ENCODE measurements around the gene PPARG. TPM values are rescaled to one million over a fixed set of nuclear protein-coding genes. Genes with fewer than 3 reads are reported as not detected.

The PPARG gene
- total RNA-seq, 1 experiment from 2014 or later = 7.1 TPM

GRCh38 chr3:12470111-12470510 lies 181.2 kb downstream of the PPARG start:
- peak; percentile 15 for DNase-seq (ENCODE audit: unreplicated experiment)
- Mint-ChIP-seq H3K4me1 (ENCODE audit: insufficient read depth, unreplicated experiment) (peaks cover 11% of the 10 kb centered on the region), H3K27ac (ENCODE audit: low read depth, unreplicated experiment) (no peak overlapping the region), H3K36me3 (ENCODE audit: insufficient read depth, unreplicated experiment) (no peaks in the 10 kb centered on the region), H3K4me3 (ENCODE audit: unreplicated experiment) (no peak overlapping the region), H3K9me3 (ENCODE audit: unreplicated experiment) (no peaks in the 10 kb centered on the region), H3K27me3 (ENCODE audit: insufficient read depth, unreplicated experiment) (no peaks in the 10 kb centered on the region)
- intact Hi-C loops (cut with micrococcal nuclease) = loop anchor here (5.0 kb wide), 1 partner anchor 118 kb away; no protein-coding TSS in a partner anchor
- POLR2A ChIA-PET = no interaction called here
- no TSS peak for BruUV-seq (replicated peaks)
- TF ChIP-seq CTCF (IDR thresholded peaks at IDR 0.05; ENCODE audit: unreplicated experiment) = no peak
- CTCF ChIA-PET = interaction anchor here (0.7 to 3.5 kb wide), 13 partner anchors 10 to 378 kb away, joined by 3 to 19 read pairs (median 4); no protein-coding TSS in a partner anchor

- no peaks in the 10 kb centered on the region for H3K36me3 Mint-ChIP-seq (ENCODE audit: insufficient read depth, unreplicated experiment)
- H3K27ac Mint-ChIP-seq (ENCODE audit: low read depth, unreplicated experiment) = peak overlapping the region; percentile 20
- no peak for DNase-seq (ENCODE audit: unreplicated experiment)
- peaks cover 11% of the 10 kb centered on the region for H3K4me1 Mint-ChIP-seq (ENCODE audit: insufficient read depth, unreplicated experiment)
- intact Hi-C loops (cut with micrococcal nuclease) = loop anchor here (5.0 kb wide), 1 partner anchor 118 kb away; no protein-coding TSS in a partner anchor
- POLR2A ChIA-PET = interaction anchor here (1.0 kb wide), 1 partner anchor 250 kb away, joined by 3 read pairs; no protein-coding TSS in a partner anchor
- BruUV-seq (replicated peaks) = no TSS peak
- TF ChIP-seq CTCF (IDR thresholded peaks at IDR 0.05; ENCODE audit: unreplicated experiment) = no peak
- no peaks in the 10 kb centered on the region for H3K9me3 Mint-ChIP-seq (ENCODE audit: unreplicated experiment)
- peak overlapping the region; percentile 18 for H3K4me3 Mint-ChIP-seq (ENCODE audit: unreplicated experiment)
- H3K27me3 Mint-ChIP-seq (ENCODE audit: insufficient read depth, unreplicated experiment) = no peaks in the 10 kb centered on the region
- CTCF ChIA-PET = interaction anchor here (0.6 to 3.5 kb wide), 14 partner anchors 9 to 378 kb away, joined by 3 to 19 read pairs (median 3); no protein-coding TSS in a partner anchor
Observed at GRCh38 chr3:12470680-12471079, 181.8 kb downstream of the PPARG start.

GRCh38 chr3:12471241-12471640 lies 182.4 kb downstream of the PPARG start:
- ChIA-PET POLR2A (interaction anchor here (1.0 to 1.2 kb wide), 2 partner anchors 87 to 251 kb away, joined by 3 to 4 read pairs; no protein-coding TSS in a partner anchor), CTCF (interaction anchor here (0.5 to 3.5 kb wide), 12 partner anchors 9 to 366 kb away, joined by 3 to 19 read pairs (median 4); no protein-coding TSS in a partner anchor)
- DNase-seq (ENCODE audit: unreplicated experiment) = peak; percentile 89
- H3K4me1 Mint-ChIP-seq (ENCODE audit: insufficient read depth, unreplicated experiment) = peaks cover 16% of the 10 kb centered on the region
- intact Hi-C loops (cut with micrococcal nuclease) = loop anchor here (5.0 kb wide), 1 partner anchor 119 kb away; no protein-coding TSS in a partner anchor
- H3K9me3 Mint-ChIP-seq (ENCODE audit: unreplicated experiment) = no peaks in the 10 kb centered on the region
- no peaks in the 10 kb centered on the region for H3K36me3 Mint-ChIP-seq (ENCODE audit: insufficient read depth, unreplicated experiment)
- peak overlapping the region; percentile 20 for H3K27ac Mint-ChIP-seq (ENCODE audit: low read depth, unreplicated experiment)
- TF ChIP-seq CTCF (IDR thresholded peaks at IDR 0.05; ENCODE audit: unreplicated experiment) = no peak
- no TSS peak for BruUV-seq (replicated peaks)
- H3K27me3 Mint-ChIP-seq (ENCODE audit: insufficient read depth, unreplicated experiment) = no peaks in the 10 kb centered on the region
- H3K4me3 Mint-ChIP-seq (ENCODE audit: unreplicated experiment) = peak overlapping the region; percentile 18

DNA sequence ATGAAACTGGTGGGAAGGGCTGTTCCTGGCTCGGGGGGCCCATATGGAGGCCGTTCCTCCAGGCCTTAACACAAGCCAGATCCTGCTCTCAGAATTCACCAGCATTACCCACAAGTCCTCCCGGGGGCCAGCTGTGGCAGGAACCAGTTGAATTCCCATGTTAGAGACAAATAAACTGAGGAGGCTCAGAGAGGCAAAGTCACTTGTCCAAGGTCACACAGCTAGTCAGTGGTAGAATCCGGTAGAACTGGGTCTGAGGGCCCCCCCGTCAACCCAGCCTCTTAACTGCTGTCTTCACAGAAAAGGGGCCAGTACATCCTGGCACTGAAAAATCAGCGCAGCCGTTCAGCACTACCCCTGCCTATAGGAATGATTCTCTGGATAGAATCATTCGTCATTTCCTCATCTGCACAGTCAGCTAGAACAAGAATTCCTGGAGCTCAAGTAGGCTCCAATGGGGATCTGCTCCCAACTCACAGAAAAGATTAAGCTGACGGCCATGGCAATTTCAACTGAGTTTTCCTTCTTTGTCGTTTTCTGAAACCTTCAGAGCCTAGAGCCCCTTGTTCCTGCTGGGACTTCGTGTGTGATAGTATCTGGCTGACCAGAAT lies 183.2 kb downstream of the PPARG start:
- no TSS peak for BruUV-seq (replicated peaks)
- CTCF ChIA-PET = interaction anchor here (0.6 to 3.5 kb wide), 11 partner anchors 8 to 341 kb away, joined by 3 to 19 read pairs (median 3); no protein-coding TSS in a partner anchor
- Mint-ChIP-seq H3K9me3 (ENCODE audit: unreplicated experiment) (no peaks in the 10 kb centered on the region), H3K27me3 (ENCODE audit: insufficient read depth, unreplicated experiment) (no peaks in the 10 kb centered on the region), H3K4me3 (ENCODE audit: unreplicated experiment) (no peak overlapping the region), H3K4me1 (ENCODE audit: insufficient read depth, unreplicated experiment) (peaks cover 21% of the 10 kb centered on the region), H3K36me3 (ENCODE audit: insufficient read depth, unreplicated experiment) (no peaks in the 10 kb centered on the region), H3K27ac (ENCODE audit: low read depth, unreplicated experiment) (no peak overlapping the region)
- no peak for DNase-seq (ENCODE audit: unreplicated experiment)
- intact Hi-C loops (cut with micrococcal nuclease) = loop anchor here (5.0 kb wide), 1 partner anchor 120 kb away; no protein-coding TSS in a partner anchor
- TF ChIP-seq CTCF (IDR thresholded peaks at IDR 0.05; ENCODE audit: unreplicated experiment) = no peak
- POLR2A ChIA-PET = interaction anchor here (1.2 kb wide), 1 partner anchor 86 kb away, joined by 4 read pairs; no protein-coding TSS in a partner anchor

Data from MCF 10A (cell line).